ENCODE results near the gene WDFY4.

- TF ChIP-seq POLR2AphosphoS5 (IDR thresholded peaks at IDR 0.05; ENCODE audit: low read depth, low read length): no peak
- no peak for TF ChIP-seq REST (IDR thresholded peaks at IDR 0.05; ENCODE audit: insufficient read depth in 1 of 2, low read depth in 2 of 2, low read length in 2 of 2)
- TF ChIP-seq TAF1 (IDR thresholded peaks at IDR 0.05; ENCODE audit: borderline replicate concordance, insufficient read depth, low read length): no peak
- TF ChIP-seq SIN3A (IDR thresholded peaks at IDR 0.05; ENCODE audit: borderline replicate concordance, insufficient read depth, low read length): no peak
Measured at GRCh38 chr10:48769706-48770435, 85.2 kb downstream of the WDFY4 start.
